GM18505 (cell line): ENCODE results near the gene IL18RAP.

Source experiments
- ATAC-seq: cut with Tn5 transposase; IDR thresholded peaks from one replicate; pipeline ENCODE4 v1.9.1; 2021; ENCODE audit not compliant: unreplicated experiment
- POLR2A ChIP-seq: IDR thresholded peaks from 4 replicates; pipeline ENCODE4 v1.6.1; 2011; ENCODE audit warnings: borderline replicate concordance; ENCODE audit not compliant: insufficient read depth, insufficient read length; ENCODE audit errors: extremely low read depth

The IL18RAP gene

GRCh38 chr2:102484310-102485061 is 61.5 kb downstream of the IL18RAP start:
- TF ChIP-seq POLR2A: no peak
- ATAC-seq: no peak

- no peak for ATAC-seq
- TF ChIP-seq POLR2A: no peak
Measured at GRCh38 chr2:102485147-102485785, 62.3 kb downstream of the IL18RAP start.

GRCh38 chr2:102486941-102487702 is 64.2 kb downstream of the IL18RAP start:
- ATAC-seq: no peak
- TF ChIP-seq POLR2A: no peak

GRCh38 chr2:102487761-102488462 is 65.0 kb downstream of the IL18RAP start:
- TF ChIP-seq POLR2A: no peak
- ATAC-seq: no peak

- no peak for TF ChIP-seq POLR2A
- no peak for ATAC-seq
Measured at GRCh38 chr2:102489646-102490045, 66.7 kb downstream of the IL18RAP start.

- TF ChIP-seq POLR2A: no peak
- no peak for ATAC-seq
Measured at GRCh38 chr2:102492006-102492405, 69.0 kb downstream of the IL18RAP start.

GRCh38 chr2:102494570-102494969 is 71.6 kb downstream of the IL18RAP start:
- no peak for ATAC-seq
- TF ChIP-seq POLR2A: no peak

- TF ChIP-seq POLR2A: no peak
- no peak for ATAC-seq
Measured at GRCh38 chr2:102498414-102498813, 75.5 kb downstream of the IL18RAP start.

GRCh38 chr2:102499558-102499957 is 76.6 kb downstream of the IL18RAP start:
- TF ChIP-seq POLR2A: no peak

More at GRCh38 chr2:102499558-102499957, 76.6 kb downstream of the IL18RAP start:
- ATAC-seq: no peak
